OCI-M2 (cell line): ENCODE measurements around the gene EGLN2.
"Not testable (repeated sequence)": the region's sequence is repeated elsewhere in the genome, so short reads cannot be mapped to it uniquely, and the experiment has no call there.

ENCODE experiments used
- DNase-seq: peaks from one replicate; lab custom pipeline; 2025; ENCODE audit not compliant: unreplicated experiment; lab: John Stamatoyannopoulos, UW

EGLN2 gene

DNA sequence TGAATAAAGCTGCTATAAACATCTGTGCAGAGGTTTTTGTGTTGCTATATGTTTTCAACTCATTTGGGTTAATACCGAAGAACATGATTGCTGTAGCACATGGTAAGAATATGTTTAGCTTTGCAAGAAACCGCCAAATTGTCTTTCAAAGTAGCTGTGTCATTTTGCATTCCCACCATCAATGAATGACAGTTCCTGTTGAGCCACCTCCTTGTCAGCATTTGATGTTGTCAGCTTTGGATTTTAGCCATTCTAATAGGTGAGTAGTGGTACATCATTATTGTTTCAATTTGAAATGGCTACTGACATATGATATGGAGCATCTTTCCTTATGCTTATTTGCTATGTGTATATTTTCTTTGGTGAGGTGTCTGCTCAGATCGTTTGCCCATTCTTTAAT, 43.0 kb downstream of the EGLN2 start:
- not testable (repeated sequence) for DNase-seq

DNA sequence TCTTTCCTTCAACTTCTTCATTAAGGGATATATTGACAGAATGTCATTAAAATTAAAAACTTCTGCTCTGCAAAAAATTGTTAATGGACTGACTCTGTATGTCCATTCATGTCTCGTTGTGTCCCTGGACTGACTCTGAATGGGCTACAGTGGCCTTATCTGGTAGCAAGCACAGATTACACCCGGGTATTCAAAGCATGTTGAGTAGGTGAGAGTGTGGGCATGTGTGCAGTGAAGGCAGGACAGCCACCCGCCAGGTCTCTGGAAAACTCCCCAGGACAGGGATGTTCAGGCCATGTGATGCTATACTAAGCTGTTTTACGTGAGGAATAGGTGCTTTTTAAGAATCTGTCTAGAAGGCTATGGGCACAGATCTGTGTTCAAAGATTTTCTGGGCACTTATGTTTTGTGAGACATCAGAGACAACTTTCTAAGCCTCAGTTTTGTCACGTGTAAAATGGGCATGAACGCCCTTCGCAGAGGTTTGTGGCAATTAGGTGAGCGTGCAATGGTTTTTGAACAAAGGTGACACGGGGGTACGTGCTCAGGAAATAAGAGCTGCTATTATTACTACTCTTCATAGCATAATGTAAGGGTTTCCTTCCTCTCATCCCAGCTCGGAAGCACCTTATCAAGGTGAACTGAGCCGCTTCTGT, 44.1 kb downstream of the EGLN2 start:
- DNase-seq = not testable (repeated sequence)

GRCh38 chr19:40843653-40844052, 44.7 kb downstream of the EGLN2 start:
- not testable (repeated sequence) for DNase-seq

- DNase-seq = not testable (repeated sequence)
Measured at GRCh38 chr19:40846722-40847121, 47.7 kb downstream of the EGLN2 start.

DNA sequence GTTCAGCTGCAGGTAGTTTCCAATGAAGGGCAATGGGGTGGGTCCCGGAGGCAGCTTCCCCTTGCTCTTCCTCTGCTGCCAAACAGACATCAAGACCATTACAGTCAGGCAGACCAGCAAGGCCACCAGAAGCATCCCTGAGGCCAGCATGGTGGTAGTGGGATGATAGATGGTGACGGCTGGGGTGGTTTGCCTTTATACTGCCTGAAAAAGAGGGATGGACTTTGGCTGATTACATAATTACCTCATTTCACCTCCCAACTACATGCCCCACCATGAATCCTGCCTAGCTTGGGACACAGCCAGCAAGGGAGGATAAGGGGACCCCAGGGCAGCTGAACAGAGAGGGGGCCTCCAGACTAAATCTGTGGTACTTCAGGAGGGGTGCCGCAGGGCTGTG, 51.3 kb downstream of the EGLN2 start, which contains the start of gene CYP2A6:
Gene CYP2A6 (minus strand): TSS at position 171 of the 400 bp plus-strand sequence. CDS start 21 bp downstream, at position 150.
- not testable (repeated sequence) for DNase-seq

- not testable (repeated sequence) for DNase-seq
Measured at GRCh38 chr19:40852467-40853152, 53.6 kb downstream of the EGLN2 start.
